SJSA1 (cell line): ENCODE data around the gene CTNNA3. TPM values are rescaled to one million over a fixed set of nuclear protein-coding genes. Genes with fewer than 3 reads are reported as not detected.
A peak's percentile ranks its signal among the peaks of the same experiment; 100 is the strongest.

ENCODE experiments used
- DNase-seq, 2 experiments: peaks; one replicate each; pipeline ENCODE4 v3.0.0-alpha.2; 2015 to 2020; ENCODE audit warnings: low spot score in 2 of 2, low read depth in 1 of 2
- H3K27ac ChIP-seq: fragments of 250-450 bp; sonication (Bioruptor Pico); 2 replicates; pipeline ENCODE4 v1.5.1; 2020; ENCODE audit warnings: mild to moderate bottlenecking, moderate library complexity
- H3K27me3 ChIP-seq: fragments of 250-450 bp; sonication (Bioruptor Pico); replicated peaks from 2 replicates; pipeline ENCODE4 v1.5.1; 2020; ENCODE audit warnings: mild to moderate bottlenecking, moderate library complexity
- H3K36me3 ChIP-seq: fragments of 250-450 bp; sonication (Bioruptor Pico); 2 replicates; pipeline ENCODE4 v1.5.1; 2020; ENCODE audit warnings: mild to moderate bottlenecking
- H3K4me1 ChIP-seq: fragments of 250-450 bp; sonication (Bioruptor Pico); replicated peaks from 2 replicates; pipeline ENCODE4 v1.6.1; 2021; ENCODE audit warnings: mild to moderate bottlenecking
- H3K4me3 ChIP-seq: fragments of 250-450 bp; sonication (Bioruptor Pico); 2 replicates; pipeline ENCODE4 v1.5.1; 2020; ENCODE audit warnings: mild to moderate bottlenecking
- H3K9me3 ChIP-seq: fragments of 250-450 bp; sonication (Bioruptor Pico); replicated peaks from 2 replicates; pipeline ENCODE4 v1.5.1; 2020; ENCODE audit warnings: mild to moderate bottlenecking
- total RNA-seq: library from RNA; depleted of rRNA; stranded (reverse); fragments of >200 nt; shearing (Covaris generic); gene quantifications from 2 replicates; pipeline ENCODE4 v1.2.3, GENCODE V29; 2014

CTNNA3 gene
- total RNA-seq, 1 experiment from 2014 or later = 0.18 TPM

GRCh38 chr10:67650558-67650957, 45.4 kb downstream of the CTNNA3 start:
- Histone ChIP-seq H3K36me3 (no peaks in the 10 kb centered on the region), H3K4me1 (no peaks in the 10 kb centered on the region), H3K9me3 (no peaks in the 10 kb centered on the region), H3K27ac (no peak overlapping the region), H3K4me3 (no peak overlapping the region), H3K27me3 (peaks cover 4% of the 10 kb centered on the region; the same call in 1 of the 2 replicates)
- DNase-seq = no peak

GRCh38 chr10:67648613-67649229, 47.3 kb downstream of the CTNNA3 start:
- Histone ChIP-seq H3K27ac (no peak overlapping the region), H3K27me3 (peaks cover 4% of the 10 kb centered on the region; the same call in 1 of the 2 replicates), H3K4me1 (no peaks in the 10 kb centered on the region), H3K36me3 (no peaks in the 10 kb centered on the region), H3K4me3 (no peak overlapping the region), H3K9me3 (no peaks in the 10 kb centered on the region)
- no peak for DNase-seq

- no peak for DNase-seq
- H3K9me3 ChIP-seq = peaks cover 3% of the 10 kb centered on the region; the same call in 1 of the 2 replicates
- H3K4me1 ChIP-seq = peaks cover 11% of the 10 kb centered on the region
- H3K4me3 ChIP-seq = no peak overlapping the region
- H3K27me3 ChIP-seq = no peaks in the 10 kb centered on the region
- no peak overlapping the region for H3K27ac ChIP-seq
- H3K36me3 ChIP-seq = no peaks in the 10 kb centered on the region
Observed at GRCh38 chr10:67630904-67631303, 65.1 kb downstream of the CTNNA3 start.

- H3K36me3 ChIP-seq = no peaks in the 10 kb centered on the region
- H3K9me3 ChIP-seq = no peaks in the 10 kb centered on the region; the same call in 1 of the 2 replicates
- H3K4me1 ChIP-seq = peaks cover 11% of the 10 kb centered on the region
- peak in 1 of 2 experiments; percentile 39 for DNase-seq
- no peak overlapping the region; the same call in 1 of the 2 replicates for H3K27ac ChIP-seq
- no peaks in the 10 kb centered on the region for H3K27me3 ChIP-seq
- H3K4me3 ChIP-seq = no peak overlapping the region
Observed at GRCh38 chr10:67629461-67629971, 66.5 kb downstream of the CTNNA3 start.

- H3K27me3 ChIP-seq = no peaks in the 10 kb centered on the region
- no peaks in the 10 kb centered on the region for H3K36me3 ChIP-seq
- no peak for DNase-seq
- no peak overlapping the region for H3K4me3 ChIP-seq
- H3K27ac ChIP-seq = no peak overlapping the region
- H3K9me3 ChIP-seq = no peaks in the 10 kb centered on the region
- H3K4me1 ChIP-seq = peaks cover 4% of the 10 kb centered on the region; the same call in 1 of the 2 replicates
Observed at GRCh38 chr10:67622984-67623383, 73.0 kb downstream of the CTNNA3 start.

- no peak for DNase-seq
- no peak overlapping the region for H3K4me3 ChIP-seq
- H3K36me3 ChIP-seq = no peaks in the 10 kb centered on the region
Observed at GRCh38 chr10:67622511-67622910, 73.5 kb downstream of the CTNNA3 start.

GRCh38 chr10:67621834-67622233, 74.2 kb downstream of the CTNNA3 start:
- Histone ChIP-seq H3K4me3 (no peak overlapping the region), H3K27ac (no peak overlapping the region), H3K4me1 (peaks cover 5% of the 10 kb centered on the region; the same call in 1 of the 2 replicates), H3K27me3 (no peaks in the 10 kb centered on the region), H3K9me3 (no peaks in the 10 kb centered on the region), H3K36me3 (no peaks in the 10 kb centered on the region)
- no peak for DNase-seq

More at GRCh38 chr10:67622511-67622910, 73.5 kb downstream of the CTNNA3 start:
- Histone ChIP-seq H3K9me3 (no peaks in the 10 kb centered on the region), H3K27ac (no peak overlapping the region), H3K27me3 (no peaks in the 10 kb centered on the region), H3K4me1 (peaks cover 5% of the 10 kb centered on the region; the same call in 1 of the 2 replicates)

GRCh38 chr10:67618116-67618515, 77.9 kb downstream of the CTNNA3 start:
- Histone ChIP-seq H3K4me3 (no peak overlapping the region), H3K36me3 (no peaks in the 10 kb centered on the region), H3K27me3 (no peaks in the 10 kb centered on the region), H3K9me3 (no peaks in the 10 kb centered on the region), H3K27ac (no peak overlapping the region), H3K4me1 (peaks cover 13% of the 10 kb centered on the region)
- no peak for DNase-seq

GRCh38 chr10:67612577-67613537, 83.1 kb downstream of the CTNNA3 start:
- no peak overlapping the region for H3K4me3 ChIP-seq
- H3K9me3 ChIP-seq = no peaks in the 10 kb centered on the region
- no peaks in the 10 kb centered on the region for H3K36me3 ChIP-seq
- peaks cover 42% of the 10 kb centered on the region for H3K4me1 ChIP-seq
- peak; percentile 78 to 91 for DNase-seq
- peak overlapping the region; percentile 87 for H3K27ac ChIP-seq
- H3K27me3 ChIP-seq = no peaks in the 10 kb centered on the region

- DNase-seq = no peak
- no peaks in the 10 kb centered on the region for H3K9me3 ChIP-seq
- H3K27me3 ChIP-seq = no peaks in the 10 kb centered on the region
- no peak overlapping the region for H3K4me3 ChIP-seq
- H3K4me1 ChIP-seq = peaks cover 49% of the 10 kb centered on the region
- H3K36me3 ChIP-seq = no peaks in the 10 kb centered on the region
- H3K27ac ChIP-seq = no peak overlapping the region
Observed at GRCh38 chr10:67612176-67612575, 83.8 kb downstream of the CTNNA3 start.

- H3K4me1 ChIP-seq = peaks cover 61% of the 10 kb centered on the region
- DNase-seq = peak in 1 of 2 experiments; percentile 71
- no peaks in the 10 kb centered on the region for H3K36me3 ChIP-seq
- no peaks in the 10 kb centered on the region for H3K9me3 ChIP-seq
- no peak overlapping the region for H3K4me3 ChIP-seq
- no peaks in the 10 kb centered on the region for H3K27me3 ChIP-seq
- H3K27ac ChIP-seq = peak overlapping the region; percentile 76
Observed at GRCh38 chr10:67609996-67610793, 85.8 kb downstream of the CTNNA3 start.

GRCh38 chr10:67608001-67608400, 88.0 kb downstream of the CTNNA3 start:
- no peak for DNase-seq
- Histone ChIP-seq H3K27me3 (no peaks in the 10 kb centered on the region), H3K27ac (peak overlapping the region; percentile 60; the same call in 1 of the 2 replicates), H3K9me3 (no peaks in the 10 kb centered on the region), H3K4me3 (no peak overlapping the region), H3K36me3 (no peaks in the 10 kb centered on the region), H3K4me1 (peaks cover 56% of the 10 kb centered on the region)

GRCh38 chr10:67607472-67607871, 88.5 kb downstream of the CTNNA3 start:
- DNase-seq = no peak
- Histone ChIP-seq H3K27me3 (no peaks in the 10 kb centered on the region), H3K27ac (peak overlapping the region; percentile 60; the same call in 1 of the 2 replicates), H3K4me1 (peaks cover 56% of the 10 kb centered on the region), H3K36me3 (no peaks in the 10 kb centered on the region), H3K9me3 (no peaks in the 10 kb centered on the region), H3K4me3 (no peak overlapping the region)
